Body of pancreas (tissue), 4 donors: ENCODE data around the gene D2HGDH.

Source experiments
- POLR2A ChIP-seq, 3 donors: fragments of 450-650 bp; IDR thresholded peaks; one replicate each; pipeline ENCODE4 v1.6.1; 2016; ENCODE audit warnings: antibody characterized with exemption in 3 of 3, mild to moderate bottlenecking in 2 of 3
- TF ChIP-seq, protein P1 (sequence below), 7 experiments: fragments of 450-650 bp in 4 of 7; fragments of 200-600 bp in 3 of 7; sonication (generic) in 3 of 7; IDR thresholded peaks; one replicate each; pipeline ENCODE4 v1.5.1; 2016 to 2019; ENCODE audit warnings: antibody characterized with exemption in 7 of 7

- no peak for TF ChIP-seq POLR2A (IDR thresholded peaks at IDR 0.05)
- TF ChIP-seq, protein P1, sequence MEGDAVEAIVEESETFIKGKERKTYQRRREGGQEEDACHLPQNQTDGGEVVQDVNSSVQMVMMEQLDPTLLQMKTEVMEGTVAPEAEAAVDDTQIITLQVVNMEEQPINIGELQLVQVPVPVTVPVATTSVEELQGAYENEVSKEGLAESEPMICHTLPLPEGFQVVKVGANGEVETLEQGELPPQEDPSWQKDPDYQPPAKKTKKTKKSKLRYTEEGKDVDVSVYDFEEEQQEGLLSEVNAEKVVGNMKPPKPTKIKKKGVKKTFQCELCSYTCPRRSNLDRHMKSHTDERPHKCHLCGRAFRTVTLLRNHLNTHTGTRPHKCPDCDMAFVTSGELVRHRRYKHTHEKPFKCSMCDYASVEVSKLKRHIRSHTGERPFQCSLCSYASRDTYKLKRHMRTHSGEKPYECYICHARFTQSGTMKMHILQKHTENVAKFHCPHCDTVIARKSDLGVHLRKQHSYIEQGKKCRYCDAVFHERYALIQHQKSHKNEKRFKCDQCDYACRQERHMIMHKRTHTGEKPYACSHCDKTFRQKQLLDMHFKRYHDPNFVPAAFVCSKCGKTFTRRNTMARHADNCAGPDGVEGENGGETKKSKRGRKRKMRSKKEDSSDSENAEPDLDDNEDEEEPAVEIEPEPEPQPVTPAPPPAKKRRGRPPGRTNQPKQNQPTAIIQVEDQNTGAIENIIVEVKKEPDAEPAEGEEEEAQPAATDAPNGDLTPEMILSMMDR (IDR thresholded peaks at IDR 0.05), result no peak
Measured at GRCh38 chr2:241777686-241778627, 43.5 kb downstream of the D2HGDH start.
